Brain microvascular endothelial cell (primary cell): Measurements from ENCODE around the gene GALNS.
"Not testable (repeated sequence)": the region's sequence is repeated elsewhere in the genome, so short reads cannot be mapped to it uniquely, and the experiment has no call there.

Experiments
- DNase-seq: peaks from one replicate; pipeline ENCODE4 v3.0.0-alpha.2; 2020
- H3K27ac ChIP-seq: fragments of 250-450 bp; sonication (Bioruptor Pico); 2 replicates; pipeline ENCODE4 v1.5.1; 2020; ENCODE audit warnings: mild to moderate bottlenecking, moderate library complexity
- H3K27me3 ChIP-seq: fragments of 250-450 bp; sonication (Bioruptor Pico); replicated peaks from 2 replicates; pipeline ENCODE4 v1.5.1; 2020; ENCODE audit warnings: mild to moderate bottlenecking
- H3K36me3 ChIP-seq: fragments of 250-450 bp; sonication (Bioruptor Pico); replicated peaks from 2 replicates; pipeline ENCODE4 v1.5.1; 2020; ENCODE audit warnings: mild to moderate bottlenecking
- H3K4me3 ChIP-seq: 2 replicates; pipeline ENCODE4 v1.5.1; 2011; ENCODE audit warnings: low read depth, mild to moderate bottlenecking, control low read depth, low read length, moderate library complexity
- in situ Hi-C: cut with HindIII; loops from 2 replicates; pipeline ENCODE4 v1.10.0; 2017; ENCODE audit warnings: low sequenced_read_pairs, low pct_ligation_motif_present
- TF ChIP-seq, protein P1 (sequence below): IDR thresholded peaks from 2 replicates; pipeline ENCODE4 v1.5.1; 2011; ENCODE audit warnings: low read depth, mild to moderate bottlenecking, moderate library complexity, low read length, control low read depth, inconsistent platforms; ENCODE audit errors: missing control alignments

GALNS gene

GRCh38 chr16:88790312-88791211 lies 66.2 kb downstream of the GALNS start:
- Histone ChIP-seq H3K27ac (no peak overlapping the region), H3K4me3 (no peak overlapping the region), H3K27me3 (no peaks in the 10 kb centered on the region), H3K36me3 (no peaks in the 10 kb centered on the region)
- no peak for DNase-seq
- TF ChIP-seq, protein P1, sequence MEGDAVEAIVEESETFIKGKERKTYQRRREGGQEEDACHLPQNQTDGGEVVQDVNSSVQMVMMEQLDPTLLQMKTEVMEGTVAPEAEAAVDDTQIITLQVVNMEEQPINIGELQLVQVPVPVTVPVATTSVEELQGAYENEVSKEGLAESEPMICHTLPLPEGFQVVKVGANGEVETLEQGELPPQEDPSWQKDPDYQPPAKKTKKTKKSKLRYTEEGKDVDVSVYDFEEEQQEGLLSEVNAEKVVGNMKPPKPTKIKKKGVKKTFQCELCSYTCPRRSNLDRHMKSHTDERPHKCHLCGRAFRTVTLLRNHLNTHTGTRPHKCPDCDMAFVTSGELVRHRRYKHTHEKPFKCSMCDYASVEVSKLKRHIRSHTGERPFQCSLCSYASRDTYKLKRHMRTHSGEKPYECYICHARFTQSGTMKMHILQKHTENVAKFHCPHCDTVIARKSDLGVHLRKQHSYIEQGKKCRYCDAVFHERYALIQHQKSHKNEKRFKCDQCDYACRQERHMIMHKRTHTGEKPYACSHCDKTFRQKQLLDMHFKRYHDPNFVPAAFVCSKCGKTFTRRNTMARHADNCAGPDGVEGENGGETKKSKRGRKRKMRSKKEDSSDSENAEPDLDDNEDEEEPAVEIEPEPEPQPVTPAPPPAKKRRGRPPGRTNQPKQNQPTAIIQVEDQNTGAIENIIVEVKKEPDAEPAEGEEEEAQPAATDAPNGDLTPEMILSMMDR = no peak
- in situ Hi-C loops = no loop called here

- in situ Hi-C loops = loop anchor here (10.0 kb wide), 1 partner anchor 105 kb away; the partner anchor contains the start of gene SNAI3
- Histone ChIP-seq H3K27ac (no peak overlapping the region), H3K36me3 (no peaks in the 10 kb centered on the region), H3K27me3 (no peaks in the 10 kb centered on the region), H3K4me3 (no peak overlapping the region)
- TF ChIP-seq, protein P1 = no peak
- DNase-seq = no peak
These were observed 67.2 kb downstream of the GALNS start for GRCh38 chr16:88789594-88789993.

- H3K27me3 ChIP-seq, DNase-seq, H3K27ac ChIP-seq, H3K4me3 ChIP-seq, H3K36me3 ChIP-seq: not testable (repeated sequence)
- in situ Hi-C loops = loop anchor here (10.0 kb wide), 1 partner anchor 104 kb away; the partner anchor contains the start of gene SNAI3
These were observed 68.0 kb downstream of the GALNS start for GRCh38 chr16:88788749-88789148.

- in situ Hi-C loops = loop anchor here (10.0 kb wide), 1 partner anchor 103 kb away; the partner anchor contains the start of gene SNAI3
- Histone ChIP-seq H3K27ac (no peak overlapping the region), H3K27me3 (no peaks in the 10 kb centered on the region), H3K4me3 (no peak overlapping the region), H3K36me3 (no peaks in the 10 kb centered on the region)
- DNase-seq = no peak
- TF ChIP-seq, protein P1 = no peak
These were observed 69.0 kb downstream of the GALNS start for GRCh38 chr16:88787579-88788314.

DNA sequence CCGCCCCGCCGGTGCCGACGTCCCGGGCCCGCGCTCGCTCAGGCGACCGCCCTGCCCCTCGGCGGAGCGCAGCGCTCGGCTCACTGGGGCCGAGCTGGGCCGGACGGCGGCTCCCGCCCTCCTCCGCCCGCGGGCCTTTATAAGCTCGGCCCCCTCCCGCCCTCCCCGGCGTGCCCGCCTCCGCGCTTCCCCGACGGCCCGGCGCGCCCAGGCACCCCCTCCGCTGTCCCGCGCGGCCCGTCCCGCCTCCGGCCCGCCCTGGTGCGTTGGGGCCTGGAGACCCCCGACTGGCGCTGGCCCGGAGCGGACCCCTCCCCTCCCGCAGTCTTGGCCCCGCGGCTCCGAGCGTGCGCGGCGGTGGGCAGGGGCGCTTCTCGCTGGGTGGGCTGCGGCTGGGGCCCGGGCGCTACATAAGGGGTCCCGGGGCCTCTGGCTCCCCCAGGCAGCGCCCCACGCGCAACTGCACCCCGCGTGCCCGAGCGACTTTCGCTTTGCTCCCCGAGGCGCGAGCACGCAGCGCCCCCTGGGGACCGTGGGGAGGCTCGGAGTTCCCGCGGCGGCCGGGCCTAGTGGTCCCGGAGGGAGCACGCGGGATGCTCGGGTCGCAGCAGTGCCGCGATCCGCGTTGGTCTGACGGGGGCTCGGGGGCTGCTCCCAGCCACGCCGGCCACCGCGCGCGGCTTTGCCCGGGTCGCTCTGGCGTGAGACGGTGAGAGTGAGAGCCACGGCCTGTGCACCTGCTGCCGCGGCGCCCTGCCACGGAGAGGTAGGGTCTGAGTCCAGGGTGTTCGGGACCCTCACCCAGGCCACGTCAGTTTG lies 71.4 kb downstream of the GALNS start, which contains the start of gene PIEZO1:
PIEZO1 (minus strand) TSS at position 115 of the 819 bp plus-strand sequence. CDS start 256 bp downstream, outside the sequence.
- no peaks in the 10 kb centered on the region for H3K27me3 ChIP-seq
- peak within 1 kb of the TSS; percentile 65 for H3K4me3 ChIP-seq
- H3K36me3 ChIP-seq = no peaks in the 10 kb centered on the region
- TF ChIP-seq, protein P1 = peak; percentile 71
- H3K27ac ChIP-seq = peak within 1 kb of the TSS; percentile 95
- DNase-seq = no peak
- in situ Hi-C loops = loop anchor here (10.0 kb wide), 1 partner anchor 101 kb away; the partner anchor contains the start of gene SNAI3

GRCh38 chr16:88784856-88785105 lies 72.0 kb downstream of the GALNS start:
- TF ChIP-seq, protein P1 = no peak
- no peaks in the 10 kb centered on the region for H3K27me3 ChIP-seq
- in situ Hi-C loops = loop anchor here (10.0 kb wide), 1 partner anchor 100 kb away; the partner anchor contains the start of gene SNAI3
- no peak for DNase-seq
- H3K4me3 ChIP-seq = peak overlapping the region; percentile 65
- no peaks in the 10 kb centered on the region for H3K36me3 ChIP-seq
- H3K27ac ChIP-seq = peak overlapping the region; percentile 95
